ENCODE data around the gene WDR88. TPM values are rescaled to one million over a fixed set of nuclear protein-coding genes. Genes with fewer than 3 reads are reported as not detected.
"Not testable (repeated sequence)": the region's sequence is repeated elsewhere in the genome, so short reads cannot be mapped to it uniquely, and the experiment has no call there.

WDR88 gene
- total RNA-seq, 1 donor from 2014 or later = not detected

DNA sequence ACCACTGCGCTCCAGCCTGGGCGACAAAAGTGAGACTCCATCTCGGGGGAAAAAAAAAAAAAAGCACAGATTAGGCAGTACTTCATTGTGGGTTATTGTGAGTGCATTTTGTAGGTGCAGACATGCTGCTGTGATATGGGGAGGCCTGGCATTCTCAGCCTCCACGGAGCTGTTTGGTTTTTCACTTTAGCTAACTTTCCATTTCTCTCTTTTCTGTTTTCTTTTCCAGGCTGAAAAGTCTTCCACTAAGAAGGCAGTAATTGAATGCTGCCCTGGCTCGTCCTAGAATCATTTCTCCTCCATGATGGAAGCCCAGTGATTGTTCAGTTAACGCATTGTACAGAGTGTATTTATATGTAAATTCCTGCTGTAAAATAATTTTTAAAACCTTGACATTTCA lies 2.0 kb upstream of the WDR88 start:
- ATAC-seq = no peak

DNA sequence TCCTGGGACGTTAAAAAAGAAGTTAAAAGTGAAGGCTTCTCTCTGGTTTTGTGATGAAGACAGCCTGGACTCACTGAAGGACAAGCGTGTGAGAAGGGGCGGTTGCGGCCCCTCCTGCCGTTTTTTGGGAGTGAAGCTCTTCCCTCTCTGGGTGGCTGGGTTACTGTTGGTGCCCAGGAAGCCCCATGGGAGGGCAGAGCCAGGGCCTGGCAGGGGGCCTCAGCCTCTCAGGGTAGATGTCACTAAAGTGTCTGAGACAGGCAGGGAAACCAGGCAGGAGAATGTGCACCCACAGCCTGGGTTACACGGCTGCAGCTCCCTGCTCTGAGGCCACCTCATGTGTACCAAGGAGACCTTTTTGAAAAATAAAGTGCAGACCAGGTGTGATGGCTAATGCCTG lies 1.5 kb upstream of the WDR88 start:
- ATAC-seq = no peak

DNA sequence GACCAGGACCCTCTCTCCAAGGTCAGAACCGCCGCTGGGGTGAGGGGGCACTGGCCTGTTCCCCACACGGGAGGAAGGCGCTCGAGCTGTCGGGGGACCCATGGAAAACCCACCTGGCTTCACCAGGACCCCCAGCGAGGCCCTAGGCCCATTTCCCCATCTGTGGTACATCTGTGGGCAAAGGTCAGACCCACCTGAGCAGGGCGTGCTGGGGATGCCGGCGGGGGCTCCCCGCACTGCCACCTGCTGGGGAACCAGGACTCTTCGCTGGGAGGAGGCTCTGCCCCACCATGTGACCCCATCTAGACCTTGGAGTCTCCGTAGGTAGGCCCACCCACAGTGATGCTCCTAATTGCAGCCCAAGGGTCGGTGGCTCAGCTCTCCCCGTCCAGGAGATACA lies 511 bp downstream of the WDR88 start:
- peak; percentile 37 for ATAC-seq

DNA sequence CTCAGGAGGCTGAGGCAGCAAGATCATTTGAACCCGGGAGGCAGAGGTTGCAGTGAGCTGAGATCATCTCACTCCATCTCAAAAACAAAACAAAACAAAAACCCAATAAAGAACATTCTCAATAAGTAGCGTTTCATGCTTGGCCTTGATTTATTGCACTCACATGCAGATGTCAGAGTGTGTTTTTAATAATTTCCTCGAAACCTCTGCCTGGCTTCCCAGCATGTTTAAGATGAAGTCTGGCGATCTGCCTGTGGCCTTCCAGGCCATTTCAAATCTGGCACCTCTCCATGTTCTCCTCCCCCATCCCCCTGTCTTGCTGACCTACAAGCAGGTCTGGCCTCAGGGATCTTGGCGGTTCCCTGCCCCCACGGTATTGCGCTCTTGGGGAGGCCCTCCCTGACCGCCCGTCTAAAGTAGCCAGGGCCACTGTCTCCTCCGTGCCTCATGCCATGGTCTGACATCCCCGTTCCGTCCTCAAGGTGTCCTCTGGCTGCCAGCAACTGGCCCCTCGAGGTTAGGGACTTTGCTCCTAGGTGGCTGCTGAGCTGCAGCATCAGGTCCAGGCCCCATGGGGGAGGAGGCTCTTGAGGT lies 1.6 kb downstream of the WDR88 start:
- no peak for ATAC-seq

DNA sequence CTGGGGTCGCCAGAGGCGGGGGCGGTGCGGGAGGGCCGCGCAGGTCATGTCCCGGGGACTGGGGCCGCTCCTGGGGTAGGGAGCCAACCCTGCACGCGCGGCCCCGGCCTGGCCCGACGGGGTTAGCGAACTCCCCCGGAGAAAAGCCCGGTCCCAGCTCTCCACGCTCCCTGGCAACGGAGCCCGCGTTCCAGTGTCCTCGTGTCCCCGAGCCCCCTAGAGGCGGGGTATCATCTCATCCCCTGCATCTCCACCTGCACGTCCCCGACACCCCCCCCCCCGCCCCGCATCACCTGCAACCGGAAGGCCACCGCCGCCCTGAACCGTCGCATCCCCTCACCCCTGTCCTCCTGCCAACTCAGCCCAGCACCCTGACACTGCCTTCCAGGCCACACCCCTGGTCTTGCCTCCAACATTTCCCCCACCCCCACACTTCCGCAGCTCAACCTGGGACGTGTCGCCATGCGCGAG lies 2.7 kb downstream of the WDR88 start:
- ATAC-seq = no peak

DNA sequence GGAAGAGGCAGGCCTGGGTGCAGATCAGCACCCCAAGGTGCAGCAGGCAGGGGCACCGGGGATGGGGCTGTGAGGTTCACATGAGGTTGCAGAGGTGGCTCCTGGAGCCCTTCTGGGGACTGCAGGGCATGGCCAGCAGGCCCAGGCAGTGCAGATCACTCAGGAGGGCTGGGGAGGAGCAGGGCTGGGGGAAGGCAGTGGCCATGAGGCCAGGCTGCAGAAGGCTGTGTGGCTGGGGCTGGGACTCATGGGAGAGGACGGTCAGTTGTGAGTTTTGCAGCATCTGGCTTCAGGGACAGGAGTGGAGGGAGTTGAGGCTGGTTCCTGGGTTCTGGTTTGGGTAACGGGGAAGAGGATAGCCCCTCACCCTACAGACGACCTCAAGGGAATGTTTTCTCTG lies 7.3 kb downstream of the WDR88 start:
- ATAC-seq = no peak

DNA sequence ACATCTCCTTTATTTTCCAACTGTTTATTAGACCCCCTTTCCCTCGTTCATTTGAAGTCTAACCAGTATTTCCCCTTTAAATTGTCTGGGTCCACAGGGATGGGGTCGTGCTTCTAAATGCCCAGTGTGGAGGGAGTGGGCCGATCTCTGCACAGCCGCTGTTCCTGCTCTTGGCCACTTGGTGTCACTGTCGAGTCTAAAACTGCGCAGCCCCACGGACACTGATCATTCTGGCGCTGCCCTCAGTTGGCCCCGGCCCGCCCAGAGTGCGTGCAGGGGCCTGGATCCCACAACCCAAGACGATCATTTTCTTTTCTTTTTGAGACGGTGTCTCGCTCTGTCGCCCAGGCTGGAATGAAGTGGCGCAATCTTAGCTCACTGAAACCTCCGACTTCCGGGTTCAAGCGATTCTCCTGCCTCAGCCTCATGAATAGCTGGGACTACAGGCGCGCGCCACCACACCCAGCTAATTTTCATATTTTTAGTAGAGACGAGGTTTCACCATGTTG lies 12.0 kb downstream of the WDR88 start:
- ATAC-seq = peak; percentile 88

DNA sequence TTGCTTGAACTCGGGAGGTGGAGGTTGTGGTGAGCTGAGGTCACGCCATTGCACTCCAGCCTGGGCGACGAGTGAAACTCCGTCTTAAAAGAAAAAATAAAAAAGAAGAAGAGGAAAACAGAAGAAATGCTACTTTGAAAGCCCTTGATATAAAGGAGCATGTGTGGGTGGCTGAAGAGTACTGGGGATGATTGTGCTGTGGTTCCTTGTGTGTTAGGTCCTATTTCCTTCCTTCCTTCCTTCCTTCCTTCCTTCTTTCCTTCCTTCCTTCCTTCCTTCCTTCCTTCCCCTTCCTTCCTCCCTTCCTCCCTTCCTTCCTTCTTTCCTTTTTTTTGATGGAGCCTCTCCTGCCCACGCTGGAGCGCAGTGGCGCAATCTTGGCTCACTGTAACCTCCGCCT lies 14.3 kb downstream of the WDR88 start:
- ATAC-seq = no peak

DNA sequence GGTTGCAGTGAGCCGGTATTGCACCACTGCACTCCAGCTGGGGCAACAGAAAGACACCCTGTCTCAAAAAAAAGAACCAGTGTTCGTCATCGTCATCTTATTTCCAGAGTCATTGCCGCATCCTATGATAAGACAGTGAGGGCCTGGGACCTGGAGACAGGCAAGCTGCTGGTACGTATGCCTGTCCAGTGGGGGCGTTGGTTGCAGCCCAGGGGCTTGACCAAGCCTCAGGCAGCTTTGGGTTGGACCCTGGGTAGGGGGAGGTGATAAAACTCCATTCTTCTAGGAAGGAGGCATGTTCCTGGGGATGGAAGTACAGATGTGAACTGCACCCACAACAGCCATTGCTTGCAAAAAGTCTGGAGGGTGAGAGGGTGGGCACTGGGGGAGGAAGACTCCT lies 15.6 kb downstream of the WDR88 start:
- no peak for ATAC-seq

DNA sequence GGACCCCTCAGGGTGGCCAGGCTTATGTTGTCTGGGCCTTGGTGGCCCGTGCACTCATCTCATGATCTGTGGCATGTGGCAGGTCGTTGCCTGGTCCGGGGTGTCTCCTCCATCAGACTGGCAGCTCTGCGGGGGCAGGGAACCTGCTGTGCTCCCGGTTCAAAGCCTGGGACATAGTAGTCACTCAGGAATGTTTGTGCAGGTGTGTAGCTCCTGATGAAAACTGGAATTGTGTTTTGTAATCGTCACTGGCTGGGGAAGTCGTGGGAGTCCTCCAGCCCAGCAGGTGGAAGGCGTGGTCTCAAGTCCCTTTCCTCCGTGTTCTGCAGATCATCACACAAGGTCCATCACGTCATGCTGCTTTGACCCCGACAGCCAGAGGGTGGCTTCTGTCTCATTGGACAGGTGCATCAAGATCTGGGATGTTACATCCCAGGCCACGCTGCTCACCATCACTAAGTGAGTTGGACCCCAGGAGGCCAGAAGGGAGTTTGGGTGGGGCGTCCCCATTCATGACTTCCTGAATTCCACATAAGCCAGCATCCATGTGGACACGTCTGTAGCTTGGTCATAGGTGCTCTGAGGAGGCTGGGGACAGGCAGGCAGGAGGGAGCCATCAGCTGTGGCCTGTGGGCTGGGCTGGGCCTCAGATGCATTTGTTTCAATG lies 19.1 kb downstream of the WDR88 start:
- ATAC-seq = no peak

DNA sequence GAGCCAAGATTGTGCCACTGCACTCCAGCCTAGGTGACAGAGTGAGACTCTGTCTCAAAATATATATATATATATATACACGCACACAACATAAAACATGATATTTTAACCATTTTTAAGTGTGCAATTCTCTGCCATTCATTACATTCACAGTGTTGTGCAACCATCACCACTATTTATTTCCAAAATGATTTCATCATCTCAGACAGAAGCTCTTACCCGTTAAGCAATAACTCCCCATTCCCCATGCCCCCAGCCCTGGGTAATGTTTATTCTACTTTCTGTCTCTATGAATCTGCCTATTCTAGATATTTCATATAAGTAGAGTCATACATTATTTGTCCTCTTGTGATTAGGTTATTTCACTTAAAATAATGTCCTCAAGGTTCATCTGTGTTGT lies 20.3 kb downstream of the WDR88 start:
- no peak for ATAC-seq

DNA sequence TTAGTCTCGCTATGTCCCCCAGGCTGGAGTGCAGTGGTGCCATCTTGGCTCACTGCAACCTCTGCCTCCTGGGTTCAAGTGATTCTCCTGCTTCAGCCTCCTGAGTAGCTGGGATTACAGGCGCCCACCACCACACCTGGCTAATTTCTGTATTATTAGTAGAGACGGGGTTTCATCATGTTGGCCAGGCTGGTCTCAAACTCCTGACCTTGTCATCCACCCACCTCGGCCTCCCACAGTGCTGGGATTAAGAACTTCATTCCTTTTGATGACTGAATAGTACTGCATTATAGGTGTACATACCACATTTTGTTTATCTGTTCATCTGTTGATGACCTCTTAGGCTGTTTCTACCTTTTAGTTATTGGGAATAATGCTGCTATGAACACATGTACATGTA lies 20.7 kb downstream of the WDR88 start:
- not testable (repeated sequence) for ATAC-seq

DNA sequence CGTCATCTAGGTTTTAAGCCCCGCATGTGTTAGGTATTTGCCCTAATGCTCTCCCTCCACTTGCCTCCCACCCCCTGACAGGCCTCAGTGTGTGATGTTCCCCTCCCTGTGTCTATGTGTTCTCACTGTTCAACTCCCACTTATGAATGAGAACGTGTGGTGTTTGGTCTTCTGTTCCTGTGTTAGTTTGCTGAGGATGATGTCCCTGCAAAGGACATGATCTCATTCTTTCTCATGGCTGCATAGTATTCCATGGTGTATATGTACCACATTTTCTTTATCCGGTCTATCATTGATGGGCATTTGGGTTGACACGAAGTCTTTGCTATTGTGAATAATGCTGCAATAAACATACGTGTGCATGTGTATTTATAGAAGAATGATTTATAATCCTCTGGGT lies 22.4 kb downstream of the WDR88 start:
- ATAC-seq = not testable (repeated sequence)

DNA sequence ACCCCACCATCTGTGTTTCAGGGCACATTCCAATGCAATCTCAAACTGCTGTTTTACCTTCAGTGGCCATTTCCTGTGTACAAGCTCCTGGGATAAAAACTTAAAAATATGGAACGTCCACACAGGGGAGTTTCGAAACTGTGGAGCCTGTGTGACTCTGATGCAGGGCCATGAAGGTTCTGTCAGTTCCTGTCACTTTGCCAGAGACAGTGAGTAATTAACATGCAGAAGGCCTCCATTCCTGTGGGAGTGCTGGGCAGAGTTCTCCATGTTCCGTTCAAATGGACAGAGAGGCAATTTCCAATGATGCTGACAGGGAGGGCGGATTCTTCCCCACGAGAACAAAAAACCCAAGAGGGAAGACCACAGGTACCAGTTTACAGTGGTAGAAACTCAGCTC lies 24.4 kb downstream of the WDR88 start:
- no peak for ATAC-seq

DNA sequence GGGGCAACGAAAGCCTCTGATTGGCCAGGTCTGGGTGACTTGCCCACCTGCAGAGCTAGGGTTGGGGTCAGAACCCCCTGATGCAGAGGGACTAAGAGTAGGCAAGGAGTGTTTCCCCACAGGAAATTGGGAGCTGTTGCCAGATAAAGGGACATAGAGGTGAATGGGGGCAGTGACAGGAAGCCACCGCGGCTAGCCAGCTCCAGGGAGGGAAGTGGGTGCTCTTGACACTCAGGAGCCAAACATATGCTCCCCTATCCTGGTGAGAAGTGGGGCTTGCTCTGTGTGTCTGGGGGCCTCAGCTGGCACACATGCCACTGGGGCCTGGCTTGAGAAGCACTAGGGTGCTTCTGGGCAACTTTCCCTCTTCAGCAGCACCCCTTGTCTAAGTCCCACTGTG lies 26.0 kb downstream of the WDR88 start:
- ATAC-seq = no peak

DNA sequence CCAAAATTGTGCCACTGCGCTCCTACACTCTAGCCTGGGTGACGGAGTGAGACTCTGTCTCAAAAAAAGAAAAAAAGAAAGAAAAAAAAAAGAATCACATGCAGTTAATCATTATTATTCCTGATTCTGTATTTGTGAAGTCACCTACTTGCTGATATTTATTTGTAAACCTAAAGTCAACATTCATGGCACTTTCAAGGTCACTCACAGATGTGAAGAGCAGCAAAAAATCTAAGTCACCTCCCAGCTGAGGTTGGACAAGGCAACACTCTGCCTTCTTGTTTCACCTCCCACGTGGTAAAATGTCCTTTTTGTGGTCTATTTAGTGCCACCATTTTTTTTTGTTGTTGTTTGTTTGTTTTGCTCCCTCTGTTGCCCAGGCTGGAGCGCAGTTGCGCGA lies 26.5 kb downstream of the WDR88 start:
- ATAC-seq = no peak

DNA sequence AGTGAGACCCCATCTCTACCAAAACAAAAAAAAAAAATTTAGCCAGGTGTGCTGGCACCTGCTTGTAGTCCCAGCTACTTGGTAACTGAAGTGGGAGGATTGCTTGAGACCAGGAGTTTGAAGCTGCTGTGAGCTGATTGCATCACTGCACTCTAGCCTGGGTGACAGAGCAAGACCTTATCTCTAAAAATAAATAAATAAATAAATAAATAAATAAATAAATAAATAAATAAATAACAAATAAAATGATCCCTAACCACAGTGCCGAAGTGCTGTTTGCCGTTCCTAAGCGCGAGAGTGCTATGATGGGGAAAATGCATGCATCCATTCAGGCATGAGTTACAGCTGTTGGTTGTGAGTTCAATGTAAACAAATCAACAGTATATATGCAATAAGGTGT lies 27.2 kb downstream of the WDR88 start:
- ATAC-seq = no peak

DNA sequence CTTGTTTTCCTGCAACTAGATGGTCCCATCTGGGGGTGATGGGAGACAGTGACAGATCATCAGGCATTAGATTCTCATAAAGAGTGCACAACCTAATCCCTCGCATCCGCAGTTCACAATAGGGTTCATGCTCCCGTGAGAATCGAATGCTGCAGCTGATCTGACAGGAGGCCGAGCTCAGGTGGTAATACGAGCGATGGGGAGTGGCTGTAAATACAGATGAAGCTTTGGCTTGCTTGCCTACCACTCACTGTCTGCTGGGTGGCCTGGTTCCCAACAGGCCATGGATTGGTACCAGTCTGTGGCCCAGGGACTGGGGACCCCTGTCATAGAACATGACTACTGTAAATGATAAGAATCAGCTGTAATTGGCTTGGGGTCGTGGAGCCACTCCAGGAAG lies 28.0 kb downstream of the WDR88 start:
- ATAC-seq = no peak

DNA sequence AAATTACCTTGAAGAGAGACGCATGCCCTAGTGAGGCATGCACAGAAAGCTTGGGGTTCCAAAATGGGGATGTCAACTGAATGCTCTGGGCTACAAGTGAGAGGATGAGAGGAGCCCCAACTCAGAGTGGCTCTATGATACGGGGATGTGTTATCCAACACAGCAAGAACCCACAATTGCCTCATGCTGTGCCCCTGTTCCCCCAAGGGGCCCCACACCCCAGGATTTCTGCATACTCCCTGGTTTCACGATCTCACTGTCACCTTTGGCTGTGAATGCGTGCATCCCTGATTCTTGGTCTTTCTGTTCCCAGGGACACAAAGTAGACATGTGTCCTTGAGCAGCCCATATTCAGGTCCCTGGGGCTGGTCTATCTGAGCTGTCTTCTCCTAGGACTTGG lies 29.3 kb downstream of the WDR88 start:
- ATAC-seq = no peak

DNA sequence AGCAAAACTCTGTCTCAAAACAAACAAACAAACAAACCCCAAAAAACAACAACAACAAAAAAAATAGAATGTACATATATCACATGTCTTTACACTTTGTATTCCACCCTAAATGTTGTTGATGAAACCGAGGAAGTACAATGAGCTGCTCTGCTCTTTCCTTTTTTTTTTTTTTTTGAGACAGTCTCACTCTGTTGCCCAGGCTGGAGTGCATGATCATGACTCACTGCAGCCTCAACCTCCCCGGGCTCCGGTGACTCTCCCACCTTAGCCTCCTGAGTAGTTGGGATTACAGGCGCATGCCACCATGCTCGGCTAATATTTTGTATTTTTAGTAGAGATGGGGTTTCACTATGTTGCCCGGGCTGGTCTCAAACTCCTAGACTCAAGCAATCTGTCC lies 31.6 kb downstream of the WDR88 start:
- ATAC-seq = no peak

DNA sequence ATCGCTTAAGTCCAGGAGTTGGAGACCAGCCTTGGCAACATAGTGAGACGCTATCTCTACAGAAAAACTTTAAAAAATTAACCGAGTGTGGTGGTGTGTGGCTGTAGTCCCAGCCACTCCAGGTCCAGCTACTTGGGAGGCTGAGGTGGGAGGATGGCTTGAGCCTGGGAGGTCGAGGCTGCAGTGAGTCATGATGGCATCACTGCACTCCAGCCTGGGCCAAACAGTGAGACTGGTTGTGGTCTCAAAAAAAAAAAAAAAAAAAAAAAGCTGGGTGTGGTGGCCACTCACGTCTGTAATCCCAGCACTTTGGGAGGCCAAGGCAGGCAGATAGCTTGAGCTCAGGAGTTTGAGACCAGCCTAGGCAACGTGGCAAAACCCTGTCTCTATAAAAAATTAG lies 34.1 kb downstream of the WDR88 start:
- ATAC-seq = not testable (repeated sequence)

DNA sequence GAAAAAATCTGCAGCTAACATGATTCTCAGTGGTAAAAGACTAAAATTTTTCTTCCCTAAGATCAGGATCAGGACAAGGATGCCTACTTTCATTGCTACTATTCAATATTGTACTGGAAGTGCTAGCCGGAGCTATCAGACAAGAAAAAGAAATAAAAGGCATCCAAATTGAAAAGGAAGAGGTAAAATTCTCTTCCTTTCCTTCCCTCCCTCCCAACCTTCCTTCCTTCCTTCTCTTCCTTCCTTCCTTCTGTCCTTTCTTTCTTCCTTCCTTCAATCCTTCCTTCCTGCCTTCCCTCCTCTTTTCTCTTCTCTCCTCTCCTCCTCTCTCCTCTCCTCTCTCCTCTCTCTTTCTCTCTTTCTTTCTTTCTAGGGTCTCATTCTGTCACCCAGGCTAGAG lies 35.5 kb downstream of the WDR88 start:
- ATAC-seq = no peak

DNA sequence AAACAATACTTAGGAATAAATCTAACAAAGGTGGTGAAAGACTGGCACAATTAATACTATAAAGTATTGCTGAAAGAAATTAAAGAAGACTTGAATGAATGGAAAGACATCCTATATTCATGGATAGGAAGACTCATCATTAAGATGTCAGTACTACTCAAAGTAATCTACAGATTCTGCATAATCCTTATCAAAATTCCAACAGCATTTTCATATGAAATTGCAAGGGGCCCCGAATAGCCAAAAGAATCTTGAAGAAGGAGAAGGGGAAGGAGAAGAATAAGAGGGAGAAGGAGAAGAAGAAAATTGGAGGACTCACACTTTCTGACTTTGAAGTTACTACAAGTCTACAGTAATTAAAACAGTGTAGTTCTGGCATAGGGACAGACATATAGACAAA lies 36.6 kb downstream of the WDR88 start:
- ATAC-seq = no peak

DNA sequence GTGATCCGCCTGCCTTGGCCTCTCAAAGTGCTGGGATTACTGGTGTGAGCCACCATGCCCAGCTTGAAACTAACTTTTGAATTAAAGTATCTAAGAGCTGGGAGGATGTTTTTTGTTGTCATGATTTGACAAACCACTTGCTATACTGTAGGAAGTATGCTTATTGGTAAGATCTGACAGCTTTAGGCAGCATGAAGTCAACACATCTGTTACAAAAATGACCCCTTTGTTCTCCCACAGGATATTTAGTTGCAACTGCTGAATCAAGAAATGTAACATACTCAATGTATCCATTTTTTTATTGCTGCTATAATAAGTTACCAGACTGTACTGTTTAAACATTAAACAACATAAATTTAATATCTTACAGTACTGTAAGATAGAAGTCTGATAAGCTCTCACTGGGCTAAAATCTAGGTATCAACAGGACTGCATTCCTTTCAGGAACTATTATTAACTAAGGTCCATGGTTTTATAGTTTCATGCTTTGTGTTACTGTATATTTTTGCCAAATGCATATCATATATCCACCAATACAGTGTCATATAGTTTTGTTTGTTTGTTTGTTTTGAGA lies 39.4 kb downstream of the WDR88 start:
- no peak for ATAC-seq
